K562 (cell line): ENCODE measurements around the gene LAMB1. TPM values are rescaled to one million over a fixed set of nuclear protein-coding genes. Genes with fewer than 3 reads are reported as not detected.
A peak's percentile ranks its signal among the peaks of the same experiment; 100 is the strongest.

Source experiments
- ATF7 ChIP-seq: fragments of 450-650 bp; IDR thresholded peaks from 2 replicates; pipeline ENCODE4 v1.7.1; 2014; ENCODE audit warnings: mild to moderate bottlenecking, moderate library complexity
- ZNF318 ChIP-seq, 2 experiments: fragments of 450-650 bp; IDR thresholded peaks; 2 replicates each; pipeline ENCODE4 v1.6.1; 2016; ENCODE audit warnings: mild to moderate bottlenecking in 2 of 2, borderline replicate concordance in 1 of 2, low read depth in 1 of 2, moderate library complexity in 1 of 2
- polyA plus RNA-seq, 8 experiments: library from polyadenylated mRNA; depleted of rRNA in 4 of 8; stranded (reverse) in 5 of 8; unstranded in 3 of 8; fragments of >200 nt; fragmentation: Nextera tagmentation in 2 of 8; fragmentation: Illumina TruSeq in 1 of 8; extraction: Ambion mirVana in 2 of 8; extraction: Trizol in 1 of 8; gene quantifications; 2 replicates each; pipeline versions ENCODE4 v1.2.1 to v1.2.3, GENCODE V29; 2011 to 2014; ENCODE audit warnings: inconsistent platforms in 1 of 8, missing spikeins in 1 of 8
- total RNA-seq, 7 experiments: library from RNA; depleted of rRNA in 6 of 7; stranded (reverse); fragments of >200 nt in 6 of 7; fragmentation: Illumina TruSeq in 2 of 7; extraction: Trizol in 2 of 7; gene quantifications; 2 replicates each; pipeline versions ENCODE4 v1.2.1 to v1.2.3, GENCODE V29; 2011 to 2021; ENCODE audit warnings: low replicate concordance in 1 of 7

LAMB1 gene
- total and polyA plus RNA-seq, 9 of the 15 experiments (the other 6 are each of a cell fraction or from before 2014, with no cell fraction given): 6.0 to 17.7 (median 12.3) TPM

DNA sequence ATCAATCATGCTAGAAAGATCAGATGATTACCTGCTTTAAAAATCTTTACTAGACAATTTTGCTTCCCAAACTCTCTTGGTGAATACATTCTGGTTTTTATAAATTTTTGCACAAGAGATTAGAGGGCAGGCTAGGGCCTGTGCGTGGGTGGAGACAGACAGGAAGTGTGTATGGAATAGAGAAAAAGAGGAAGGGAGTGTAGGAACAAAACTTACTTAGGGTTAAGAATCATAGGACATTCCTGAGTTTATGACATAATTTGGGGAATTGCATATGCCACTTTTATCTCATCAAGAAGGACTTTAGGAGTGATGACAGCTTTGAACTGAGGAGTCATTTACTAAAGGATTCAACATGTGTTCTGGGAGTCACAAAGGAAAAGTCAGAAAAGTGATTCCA, 31.3 kb downstream of the LAMB1 start (continued):
- TF ChIP-seq ZNF318 (IDR thresholded peaks at IDR 0.05; ENCODE audit: borderline replicate concordance in 1 of 2, low read depth in 1 of 2) (0 out of 4 replicates have a peak, but pooled peaks of 1 of the 2 experiments have one; percentile 43), ATF7 (peak; percentile 36; the same call in 1 of the 2 replicates)
